Amygdala (tissue), 56 donors: ENCODE data around the gene ADAMTS3.
"Not testable (repeated sequence)": the region's sequence is repeated elsewhere in the genome, so short reads cannot be mapped to it uniquely, and the experiment has no call there.

ENCODE experiments used
- DNase-seq, 56 donors: peaks; one replicate each; lab custom pipeline; 2025; lab: John Stamatoyannopoulos, UW

ADAMTS3 gene

GRCh38 chr4:72553540-72554337, 15.3 kb downstream of the ADAMTS3 start:
- DNase-seq = no peak

DNA sequence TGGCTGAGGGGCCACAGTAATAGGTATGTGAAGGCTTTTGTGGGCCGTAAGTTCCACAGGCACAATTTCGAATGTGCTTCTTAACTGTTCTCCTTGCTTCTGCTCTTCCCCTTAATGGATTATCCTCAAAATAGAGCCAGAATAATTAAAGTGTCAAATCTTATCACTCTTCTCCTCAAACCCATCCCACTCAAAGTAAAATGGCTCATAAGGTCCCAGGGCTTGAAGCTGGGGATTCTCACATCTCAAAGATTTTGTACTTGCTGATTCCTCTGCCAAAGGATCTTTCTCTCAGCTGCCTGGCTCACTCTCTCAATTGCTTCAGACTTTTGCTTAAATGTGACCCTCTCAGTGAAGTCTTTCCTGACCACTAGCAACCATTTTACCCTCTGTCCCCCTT, 16.6 kb downstream of the ADAMTS3 start:
- DNase-seq = no peak

- DNase-seq = no peak
These were observed 22.6 kb downstream of the ADAMTS3 start for GRCh38 chr4:72546456-72546855.

GRCh38 chr4:72540694-72541093, 28.3 kb downstream of the ADAMTS3 start:
- DNase-seq = not testable (repeated sequence)

DNA sequence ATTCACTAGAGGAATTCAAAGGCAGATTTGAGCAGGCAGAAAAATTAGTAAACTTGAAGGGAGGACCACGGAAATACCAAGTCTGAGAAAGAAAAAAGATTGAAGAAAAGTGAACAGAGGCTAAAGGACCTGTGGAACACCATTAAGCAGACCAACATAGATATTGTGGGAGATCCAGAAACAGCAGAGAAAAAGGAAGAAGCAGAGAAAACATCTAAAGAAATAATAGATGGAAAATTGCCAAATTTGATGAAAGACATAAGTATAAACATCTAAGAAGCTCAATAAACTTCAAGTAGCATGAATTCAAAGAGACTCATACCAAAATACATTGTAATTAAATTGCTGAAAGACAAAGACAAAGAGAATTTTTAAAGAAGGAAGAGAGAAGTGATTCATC, 31.0 kb downstream of the ADAMTS3 start:
- no peak for DNase-seq

DNA sequence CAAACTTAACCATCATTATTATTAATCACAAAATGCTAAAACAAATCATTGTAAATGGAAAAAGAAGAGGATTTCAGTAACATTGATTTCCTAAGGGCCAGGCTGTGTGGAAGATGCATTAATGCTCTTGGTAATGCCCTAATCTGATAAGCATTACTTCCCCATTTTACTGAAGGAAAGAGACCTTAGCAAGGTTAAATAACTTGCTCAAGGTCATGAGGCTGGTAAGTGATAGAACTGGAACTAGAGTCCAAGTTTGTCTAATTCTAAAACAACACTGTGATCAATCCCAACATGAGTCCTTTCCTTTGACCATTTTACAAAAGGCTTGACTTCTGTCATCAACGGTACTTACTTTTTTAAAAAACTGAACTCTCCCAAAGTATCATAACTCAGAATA, 32.6 kb downstream of the ADAMTS3 start:
- no peak for DNase-seq

DNA sequence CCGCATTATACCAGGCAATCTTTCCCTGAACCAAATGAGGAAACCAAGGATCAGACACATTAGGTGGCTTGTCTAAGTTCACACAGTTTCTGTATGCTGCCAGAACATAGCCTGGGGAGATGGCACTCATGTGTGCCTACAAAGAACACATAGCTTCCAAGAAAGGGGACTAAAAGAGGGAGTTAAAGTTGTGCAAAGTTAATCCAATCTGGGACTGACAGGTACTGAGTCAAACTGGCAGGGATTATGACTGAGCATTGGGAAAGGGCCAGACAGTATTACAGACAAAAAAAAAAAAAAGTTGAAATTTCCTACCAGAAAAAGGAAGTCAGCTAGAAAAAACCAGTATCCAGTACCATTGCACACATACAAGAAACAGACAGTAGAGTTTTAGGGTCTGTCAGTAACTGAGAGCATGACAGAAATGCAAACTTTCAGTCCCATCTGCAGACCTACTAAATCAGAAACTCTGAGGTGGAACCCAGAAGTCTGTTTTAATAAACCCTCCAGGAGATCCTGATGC, 37.2 kb downstream of the ADAMTS3 start:
- no peak for DNase-seq

DNA sequence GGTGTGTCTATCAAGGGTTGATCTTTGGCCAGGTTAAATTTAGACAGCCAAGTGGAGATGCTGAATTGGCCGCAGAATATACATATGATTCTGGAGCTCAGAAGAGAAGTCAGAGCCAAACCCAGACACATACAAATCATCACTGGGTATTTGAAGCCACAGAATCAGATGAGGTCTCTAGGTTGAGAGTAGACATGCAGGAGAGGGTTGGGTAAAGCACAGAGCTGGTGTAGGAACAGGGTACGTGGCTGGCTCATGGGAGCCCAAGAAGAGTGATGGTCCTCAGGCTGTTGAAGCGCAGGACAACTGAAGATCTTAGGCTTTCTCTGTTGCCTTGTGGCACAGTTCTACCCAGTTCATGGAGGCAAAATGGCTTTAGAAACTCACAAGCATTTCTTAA, 37.7 kb downstream of the ADAMTS3 start:
- no peak for DNase-seq

GRCh38 chr4:72529148-72529822, 39.7 kb downstream of the ADAMTS3 start:
- DNase-seq = no peak

GRCh38 chr4:72527038-72527646, 41.9 kb downstream of the ADAMTS3 start:
- DNase-seq = no peak

DNA sequence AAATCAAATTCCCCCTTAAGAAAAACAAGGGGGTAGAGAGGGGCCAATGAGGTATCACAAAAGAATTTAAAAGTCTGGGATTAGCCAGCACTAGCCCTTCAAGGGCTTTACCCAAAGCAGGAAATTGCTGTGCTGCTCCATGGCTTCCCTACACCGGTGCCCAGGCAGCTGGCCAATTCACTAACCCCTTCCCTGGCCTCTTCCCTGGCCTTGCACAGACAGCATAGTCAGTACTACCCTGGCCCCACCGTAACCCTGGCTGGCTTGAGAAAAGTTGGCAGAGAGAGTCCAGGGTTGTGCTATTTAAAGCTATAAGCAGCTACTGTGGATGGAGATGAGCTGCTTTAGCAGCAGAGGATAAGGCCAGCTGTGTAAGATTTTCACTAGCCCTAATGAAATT, 43.1 kb downstream of the ADAMTS3 start:
- DNase-seq = peak in 17 of 56 donors; percentile 0 to 36 (median 4)

DNA sequence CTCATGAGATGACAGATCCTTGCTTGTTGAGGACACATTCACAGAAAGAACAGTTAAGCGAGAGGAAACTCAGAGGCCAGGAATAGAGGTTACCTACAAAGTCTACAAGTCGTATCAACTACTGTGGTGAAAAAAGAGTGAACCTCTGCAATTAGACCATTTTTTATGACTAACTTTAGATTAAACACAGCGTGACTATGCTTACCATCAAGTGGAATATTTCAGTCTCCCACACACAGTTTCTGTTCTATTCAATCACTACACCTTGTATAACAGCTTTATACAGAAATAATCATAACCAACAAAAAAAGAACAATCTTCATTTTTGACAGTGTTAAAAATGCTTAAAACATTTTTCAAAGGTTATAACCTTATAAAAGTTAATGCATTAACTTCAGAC, 46.6 kb downstream of the ADAMTS3 start:
- no peak for DNase-seq

GRCh38 chr4:72513227-72513626, 55.8 kb downstream of the ADAMTS3 start:
- DNase-seq = no peak

- no peak for DNase-seq
These were observed 61.1 kb downstream of the ADAMTS3 start for GRCh38 chr4:72507860-72508419.

- DNase-seq = no peak
These were observed 61.9 kb downstream of the ADAMTS3 start for GRCh38 chr4:72507167-72507566.

GRCh38 chr4:72505314-72505744, 63.7 kb downstream of the ADAMTS3 start:
- no peak for DNase-seq

DNA sequence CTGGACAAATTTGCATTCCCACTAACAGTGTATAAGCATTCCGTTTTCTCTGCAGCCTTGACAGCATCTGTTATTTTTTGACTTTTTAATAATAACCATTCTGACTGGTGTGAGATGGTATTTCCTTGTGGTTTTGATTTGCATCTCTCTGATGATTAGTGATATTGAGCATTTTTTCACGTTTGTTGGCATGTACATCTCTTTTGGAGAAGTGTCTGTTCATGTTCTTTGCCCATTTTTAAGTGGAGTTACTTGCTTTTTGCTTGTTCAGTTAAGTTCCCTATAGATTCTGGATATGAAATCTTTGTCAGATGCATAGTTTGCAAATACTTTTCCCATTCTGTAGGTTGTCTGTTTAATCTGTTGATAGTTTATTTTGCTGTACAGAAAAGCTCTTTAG, 68.8 kb downstream of the ADAMTS3 start:
- no peak for DNase-seq

GRCh38 chr4:72496119-72496518, 72.9 kb downstream of the ADAMTS3 start:
- no peak for DNase-seq

- no peak for DNase-seq
These were observed 74.9 kb downstream of the ADAMTS3 start for GRCh38 chr4:72494156-72494555.

GRCh38 chr4:72489267-72489666, 79.8 kb downstream of the ADAMTS3 start:
- DNase-seq = no peak

DNA sequence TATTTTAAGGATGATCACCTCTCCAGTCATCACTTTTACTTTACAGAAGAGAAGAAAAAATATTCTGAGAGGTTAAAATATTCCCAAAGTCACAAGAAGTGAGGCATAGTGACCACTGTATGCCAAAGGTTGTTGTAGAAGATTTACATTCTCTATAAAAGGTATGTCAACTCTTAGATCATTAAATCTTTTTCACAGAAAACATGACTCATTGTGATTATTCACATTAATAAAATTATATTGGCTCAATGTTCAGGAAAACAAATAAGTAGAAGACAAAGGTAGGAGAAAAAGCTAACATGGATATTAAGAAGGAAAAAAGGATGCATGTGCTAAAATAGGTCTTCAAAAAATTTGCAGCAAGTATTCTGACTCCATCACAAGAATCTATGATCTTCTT, 82.0 kb downstream of the ADAMTS3 start:
- no peak for DNase-seq
